Gastrocnemius medialis (tissue), 4 donors: ENCODE measurements around the gene NAA60. TPM values are rescaled to one million over a fixed set of nuclear protein-coding genes. Genes with fewer than 3 reads are reported as not detected.

Experiments used
- ATAC-seq, 2 donors: fragments of 150-250 bp; one replicate each; pipeline ENCODE4 v1.9.1; 2016
- DNase-seq, 2 donors: peaks; one replicate each; pipeline ENCODE4 v3.0.0-alpha.2; 2019
- H3K27ac ChIP-seq, 4 donors: fragments of 200-600 bp; sonication (generic); 1 replicate in 1 of 4; 2 replicates in 3 of 4; pipeline ENCODE4 v1.5.1; 2016 to 2018; ENCODE audit warnings: mild to moderate bottlenecking in 2 of 4, moderate library complexity in 1 of 4
- H3K27me3 ChIP-seq, 3 donors: fragments of 200-600 bp; sonication (generic) in 2 of 3; 1 replicate in 1 of 3; 2 replicates in 2 of 3; pipeline versions ENCODE4 v1.5.1 to v1.6.0; 2016 to 2019; ENCODE audit warnings: mild to moderate bottlenecking in 1 of 3, moderate library complexity in 1 of 3
- H3K36me3 ChIP-seq, 2 donors: fragments of 200-600 bp; sonication (generic) in 1 of 2; one replicate each; pipeline ENCODE4 v1.5.1; 2017 to 2018
- H3K4me1 ChIP-seq, 2 donors: fragments of 200-600 bp; sonication (generic) in 1 of 2; one replicate each; pipeline ENCODE4 v1.5.1; 2016 to 2017; ENCODE audit warnings: mild to moderate bottlenecking in 2 of 2
- H3K4me3 ChIP-seq, 4 donors: fragments of 200-600 bp; sonication (generic) in 3 of 4; 1 replicate in 1 of 4; 2 replicates in 3 of 4; pipeline ENCODE4 v1.5.1; 2016 to 2019; ENCODE audit warnings: mild to moderate bottlenecking in 2 of 4
- H3K9me3 ChIP-seq, 3 donors: fragments of 200-600 bp; sonication (generic) in 2 of 3; 1 replicate in 1 of 3; 2 replicates in 2 of 3; pipeline ENCODE4 v1.5.1; 2016 to 2019
- POLR2A ChIP-seq, 2 donors: fragments of 450-650 bp; IDR thresholded peaks; one replicate each; pipeline ENCODE4 v1.6.1; 2017; ENCODE audit warnings: antibody characterized with exemption in 2 of 2, mild to moderate bottlenecking in 2 of 2, moderate library complexity in 2 of 2
- in situ Hi-C, 4 donors: fragments of 200-750 bp; cut with MboI; loops; one replicate each; pipeline versions ENCODE4 v1.15.0 to v1.8.0; 2017; ENCODE audit warnings: low sequenced_read_pairs in 4 of 4
- intact Hi-C: fragments of 100-400 bp; cut with DNase I; formaldehyde crosslinking; loops from one replicate; pipeline ENCODE4 v1.15.1; 2023; ENCODE audit warnings: low total_unique reads
- total RNA-seq, 4 donors: library from RNA; depleted of rRNA; stranded (reverse); fragments of >200 nt; gene quantifications; one replicate each; pipeline versions ENCODE4 v1.1.0 to v1.2.3, GENCODE V29; 2016
- TF ChIP-seq, protein P1 (sequence below), 5 experiments: fragments of 450-650 bp in 3 of 5; fragments of 200-600 bp in 2 of 5; sonication (generic) in 2 of 5; IDR thresholded peaks in 4 of 5; conservative IDR thresholded peaks in 1 of 5; 1 replicate in 4 of 5; 2 replicates in 1 of 5; pipeline ENCODE4 v1.5.1; 2016 to 2019; ENCODE audit warnings: antibody characterized with exemption in 5 of 5, mild to moderate bottlenecking in 3 of 5, moderate library complexity in 3 of 5

The NAA60 gene
- total RNA-seq, 4 donors from 2014 or later, result 14.2 to 16.7 (median 15.4) TPM

DNA sequence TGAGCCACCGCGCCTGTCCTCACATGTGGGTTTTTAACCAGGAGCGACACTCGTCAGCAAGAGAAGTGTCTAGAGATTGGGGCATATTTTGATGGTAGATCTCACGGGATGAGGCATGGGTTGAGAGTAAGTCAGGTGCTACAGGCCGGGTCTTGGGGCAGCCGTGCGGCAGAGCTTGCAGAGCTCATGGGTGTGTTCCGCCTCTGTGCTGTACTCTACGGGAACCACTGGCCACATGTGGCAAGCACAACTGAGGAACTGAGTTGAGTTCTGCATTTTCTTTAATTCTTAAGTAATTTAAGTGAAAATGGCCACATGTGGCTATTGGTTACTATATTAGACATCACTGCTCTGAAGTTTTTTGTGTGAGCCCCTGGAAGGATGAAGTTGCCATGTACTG lies 66.9 kb downstream of the NAA60 start:
- ATAC-seq (no peak), DNase-seq (no peak)
- TF ChIP-seq POLR2A (IDR thresholded peaks at IDR 0.05), result no peak
- TF ChIP-seq, protein P1, sequence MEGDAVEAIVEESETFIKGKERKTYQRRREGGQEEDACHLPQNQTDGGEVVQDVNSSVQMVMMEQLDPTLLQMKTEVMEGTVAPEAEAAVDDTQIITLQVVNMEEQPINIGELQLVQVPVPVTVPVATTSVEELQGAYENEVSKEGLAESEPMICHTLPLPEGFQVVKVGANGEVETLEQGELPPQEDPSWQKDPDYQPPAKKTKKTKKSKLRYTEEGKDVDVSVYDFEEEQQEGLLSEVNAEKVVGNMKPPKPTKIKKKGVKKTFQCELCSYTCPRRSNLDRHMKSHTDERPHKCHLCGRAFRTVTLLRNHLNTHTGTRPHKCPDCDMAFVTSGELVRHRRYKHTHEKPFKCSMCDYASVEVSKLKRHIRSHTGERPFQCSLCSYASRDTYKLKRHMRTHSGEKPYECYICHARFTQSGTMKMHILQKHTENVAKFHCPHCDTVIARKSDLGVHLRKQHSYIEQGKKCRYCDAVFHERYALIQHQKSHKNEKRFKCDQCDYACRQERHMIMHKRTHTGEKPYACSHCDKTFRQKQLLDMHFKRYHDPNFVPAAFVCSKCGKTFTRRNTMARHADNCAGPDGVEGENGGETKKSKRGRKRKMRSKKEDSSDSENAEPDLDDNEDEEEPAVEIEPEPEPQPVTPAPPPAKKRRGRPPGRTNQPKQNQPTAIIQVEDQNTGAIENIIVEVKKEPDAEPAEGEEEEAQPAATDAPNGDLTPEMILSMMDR (IDR thresholded peaks at IDR 0.05 in 4 of 5, conservative IDR thresholded peaks at IDR 0.05 in 1 of 5), result no peak
- Histone ChIP-seq H3K27ac (no peak overlapping the region), H3K9me3 (no peaks in the 10 kb centered on the region), H3K4me3 (no peak overlapping the region), H3K36me3 (peaks cover 0 to 79% of the 10 kb centered on the region in 2 donors), H3K27me3 (no peaks in the 10 kb centered on the region), H3K4me1 (no peaks in the 10 kb centered on the region)
- intact Hi-C loops, result no loop called here
- in situ Hi-C loops, result loop anchor here in 1 of 4 donors (25.0 kb wide), 1 partner anchor 377 kb away; the partner anchor contains the start of gene CREBBP

DNA sequence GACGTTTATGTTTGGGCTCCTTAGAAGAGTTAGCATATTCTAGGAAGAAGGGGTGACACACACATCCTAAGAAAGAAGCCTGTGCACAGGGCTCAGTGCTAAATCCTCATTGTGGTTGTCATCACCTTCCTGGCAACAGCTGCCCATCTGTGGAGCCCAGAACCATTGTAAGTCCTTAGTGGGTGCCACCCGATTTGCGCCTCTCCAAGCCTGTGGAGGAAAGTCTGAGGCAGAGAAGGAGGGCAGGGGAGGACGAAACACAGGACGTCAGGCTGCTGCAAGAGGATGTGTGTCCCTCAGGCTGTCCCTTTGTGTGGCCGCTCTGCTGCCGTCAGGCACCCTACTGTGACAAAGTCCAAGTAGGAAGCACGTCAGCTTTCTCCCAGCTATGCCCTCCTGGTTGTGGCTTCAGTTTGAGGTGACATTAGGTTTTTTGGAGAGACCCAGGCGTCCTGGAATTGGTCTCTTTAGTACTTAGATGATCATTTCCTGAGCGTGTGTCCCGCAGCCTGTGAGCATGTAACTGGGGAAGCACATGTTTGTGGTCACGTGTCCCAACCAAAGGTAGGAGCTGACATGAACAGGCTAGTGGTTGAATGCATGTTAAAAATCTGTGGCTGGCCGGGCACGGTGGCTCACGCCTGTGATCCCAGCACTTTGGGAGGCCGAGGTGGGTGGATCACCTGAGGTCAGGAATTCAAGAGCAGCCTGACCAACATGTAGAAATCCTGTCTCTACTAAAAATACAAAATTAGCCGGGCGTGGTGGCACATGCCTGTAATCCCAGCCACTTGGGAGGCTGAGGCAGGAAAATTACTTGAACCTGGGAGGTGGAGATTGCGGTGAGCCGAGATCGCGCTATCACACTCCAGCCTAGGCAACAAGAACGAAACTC lies 68.1 kb downstream of the NAA60 start:
- Histone ChIP-seq H3K27me3 (no peaks in the 10 kb centered on the region), H3K4me1 (no peaks in the 10 kb centered on the region), H3K4me3 (no peak overlapping the region), H3K9me3 (no peaks in the 10 kb centered on the region), H3K27ac (no peak overlapping the region), H3K36me3 (peaks cover 0 to 79% of the 10 kb centered on the region in 2 donors)
- TF ChIP-seq, protein P1 (IDR thresholded peaks at IDR 0.05 in 4 of 5, conservative IDR thresholded peaks at IDR 0.05 in 1 of 5), result no peak
- TF ChIP-seq POLR2A (IDR thresholded peaks at IDR 0.05), result no peak
- in situ Hi-C loops (loop anchor here in 1 of 4 donors (25.0 kb wide), 1 partner anchor 376 kb away; the partner anchor contains the start of gene CREBBP), intact Hi-C loops (no loop called here)
- no peak for ATAC-seq
- no peak for DNase-seq

DNA sequence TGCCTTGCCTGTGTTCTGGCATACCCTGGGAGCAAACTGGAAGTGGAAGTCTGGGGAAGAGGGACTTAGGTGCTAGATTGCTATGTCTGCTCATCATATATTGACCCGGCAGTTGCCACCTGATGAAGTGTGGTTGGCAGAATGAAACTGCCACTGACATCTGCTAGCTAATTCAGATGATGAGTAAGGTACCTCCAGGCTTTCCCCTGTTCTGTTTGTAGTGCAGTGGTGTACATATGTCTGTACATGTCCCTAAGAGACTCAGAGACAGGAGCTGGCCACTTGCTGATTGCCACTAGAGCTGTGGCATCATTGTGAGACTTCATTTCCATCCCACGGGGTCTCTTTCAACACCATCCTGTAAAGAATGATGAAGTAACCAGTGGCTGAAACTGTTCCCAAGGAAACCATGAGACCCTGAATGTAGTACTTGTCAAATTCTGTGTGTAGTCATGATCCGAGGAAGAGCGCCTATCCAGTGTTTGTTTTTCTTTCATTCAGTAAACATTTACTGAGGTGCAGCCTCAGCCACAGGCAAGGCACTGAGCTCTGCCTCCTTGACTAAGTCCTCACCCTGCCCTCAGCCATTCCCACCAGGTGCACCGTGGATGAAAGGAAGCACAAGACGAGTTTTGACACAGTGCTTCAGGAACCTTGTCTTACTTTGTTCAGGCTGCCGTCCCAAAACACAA lies 70.6 kb downstream of the NAA60 start:
- DNase-seq (no peak), ATAC-seq (no peak)
- Histone ChIP-seq H3K27me3 (no peaks in the 10 kb centered on the region), H3K4me3 (no peak overlapping the region), H3K9me3 (no peaks in the 10 kb centered on the region), H3K4me1 (no peaks in the 10 kb centered on the region), H3K36me3 (peaks cover 0 to 78% of the 10 kb centered on the region in 2 donors), H3K27ac (no peak overlapping the region)
- intact Hi-C loops (no loop called here), in situ Hi-C loops (loop anchor here in 1 of 4 donors (25.0 kb wide), 1 partner anchor 373 kb away; the partner anchor contains the start of gene CREBBP)
- no peak for TF ChIP-seq POLR2A (IDR thresholded peaks at IDR 0.05)
- TF ChIP-seq, protein P1 (IDR thresholded peaks at IDR 0.05 in 4 of 5, conservative IDR thresholded peaks at IDR 0.05 in 1 of 5), result no peak

DNA sequence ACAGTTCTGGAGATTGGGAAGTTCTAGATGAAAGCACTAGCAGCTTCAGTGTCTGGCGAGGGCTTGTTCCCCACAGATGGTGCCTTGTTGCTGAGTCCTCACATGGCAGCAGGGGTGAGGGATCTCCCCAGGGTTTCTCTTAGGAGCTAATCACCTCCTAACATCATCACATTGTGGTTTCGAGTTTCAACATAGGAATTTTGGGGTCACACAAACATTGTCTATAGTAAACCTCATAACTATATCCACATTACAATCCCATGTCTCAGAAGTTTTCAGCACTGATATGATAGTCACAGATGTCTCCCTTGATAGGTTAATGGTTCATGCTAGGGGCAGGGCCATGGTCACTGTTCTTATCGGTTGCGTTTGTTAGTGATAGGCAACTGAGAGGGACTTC lies 71.1 kb downstream of the NAA60 start:
- H3K36me3 ChIP-seq, result peaks cover 0 to 74% of the 10 kb centered on the region in 2 donors
- no peaks in the 10 kb centered on the region for H3K9me3 ChIP-seq
- H3K4me1 ChIP-seq, result no peaks in the 10 kb centered on the region
- no peak for ATAC-seq
- H3K27me3 ChIP-seq, result no peaks in the 10 kb centered on the region
- no peak for DNase-seq
- in situ Hi-C loops, result loop anchor here in 1 of 4 donors (25.0 kb wide), 1 partner anchor 373 kb away; the partner anchor contains the start of gene CREBBP
- no peak overlapping the region for H3K4me3 ChIP-seq
- H3K27ac ChIP-seq, result no peak overlapping the region
- TF ChIP-seq POLR2A (IDR thresholded peaks at IDR 0.05), result no peak
- TF ChIP-seq, protein P1 (IDR thresholded peaks at IDR 0.05 in 4 of 5, conservative IDR thresholded peaks at IDR 0.05 in 1 of 5), result no peak
- intact Hi-C loops, result no loop called here
